Measurements from ENCODE around the gene RNF144A.
A peak's percentile ranks its signal among the peaks of the same experiment; 100 is the strongest.

DNA sequence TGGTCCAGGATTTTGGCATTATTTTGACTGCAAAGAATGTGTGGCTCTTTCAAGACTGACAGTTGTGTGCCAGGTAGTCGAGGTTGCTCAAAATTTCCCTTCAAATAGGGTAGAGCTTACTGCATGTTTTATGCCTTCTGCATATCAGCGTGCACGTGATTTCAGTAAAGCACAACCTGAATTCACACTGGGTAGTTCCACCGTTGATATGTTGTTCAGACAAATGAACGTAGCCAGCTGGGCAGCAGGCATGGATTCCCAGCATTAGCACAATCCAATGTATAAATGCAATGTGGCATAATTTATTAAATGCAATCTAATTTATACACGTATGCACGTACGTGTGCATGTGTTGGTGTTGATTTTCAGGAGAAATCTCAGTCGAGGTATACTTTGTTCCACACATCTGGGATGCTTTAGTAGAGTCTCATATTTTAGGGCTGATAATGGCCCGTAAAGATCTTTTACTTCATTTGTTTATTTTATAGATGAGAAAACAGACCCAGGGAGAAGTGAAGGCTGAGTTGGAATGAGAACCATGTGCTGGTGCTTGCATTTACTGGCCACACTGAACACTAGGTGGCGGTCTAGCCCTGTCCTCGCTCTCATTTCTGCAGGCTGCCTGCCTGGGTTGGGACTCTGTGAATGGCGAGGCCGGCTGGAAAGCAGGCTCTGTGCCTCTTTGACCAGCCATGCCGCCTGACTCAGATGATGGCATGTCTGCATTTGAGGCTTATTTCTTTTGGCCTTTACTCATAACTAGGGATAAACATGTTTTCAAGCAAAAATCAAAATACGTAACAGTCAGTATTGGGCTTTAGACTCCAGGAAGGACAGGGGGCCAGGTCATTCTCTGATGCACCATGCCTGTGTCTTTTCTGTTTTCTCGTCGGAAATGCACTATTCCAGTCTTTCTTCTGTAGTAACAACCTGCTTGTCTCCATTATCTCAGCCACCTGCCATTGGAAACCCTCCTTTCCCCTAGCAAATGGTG is 120.4 kb downstream of the RNF144A start:
- TF ChIP-seq, protein P1, sequence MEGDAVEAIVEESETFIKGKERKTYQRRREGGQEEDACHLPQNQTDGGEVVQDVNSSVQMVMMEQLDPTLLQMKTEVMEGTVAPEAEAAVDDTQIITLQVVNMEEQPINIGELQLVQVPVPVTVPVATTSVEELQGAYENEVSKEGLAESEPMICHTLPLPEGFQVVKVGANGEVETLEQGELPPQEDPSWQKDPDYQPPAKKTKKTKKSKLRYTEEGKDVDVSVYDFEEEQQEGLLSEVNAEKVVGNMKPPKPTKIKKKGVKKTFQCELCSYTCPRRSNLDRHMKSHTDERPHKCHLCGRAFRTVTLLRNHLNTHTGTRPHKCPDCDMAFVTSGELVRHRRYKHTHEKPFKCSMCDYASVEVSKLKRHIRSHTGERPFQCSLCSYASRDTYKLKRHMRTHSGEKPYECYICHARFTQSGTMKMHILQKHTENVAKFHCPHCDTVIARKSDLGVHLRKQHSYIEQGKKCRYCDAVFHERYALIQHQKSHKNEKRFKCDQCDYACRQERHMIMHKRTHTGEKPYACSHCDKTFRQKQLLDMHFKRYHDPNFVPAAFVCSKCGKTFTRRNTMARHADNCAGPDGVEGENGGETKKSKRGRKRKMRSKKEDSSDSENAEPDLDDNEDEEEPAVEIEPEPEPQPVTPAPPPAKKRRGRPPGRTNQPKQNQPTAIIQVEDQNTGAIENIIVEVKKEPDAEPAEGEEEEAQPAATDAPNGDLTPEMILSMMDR (IDR thresholded peaks at IDR 0.05): peak; percentile 54 to 82 (median 70)
- TF ChIP-seq EP300 (IDR thresholded peaks at IDR 0.05) (no peak), POLR2A (IDR thresholded peaks at IDR 0.05) (no peak)

Data from tibial nerve (tissue), 4 donors.